WERI-Rb-1 (cell line): Measurements from ENCODE around the gene LCA5.

Source experiments
- DNase-seq: peaks from one replicate; pipeline ENCODE4 v3.0.0-alpha.2; 2020
- H3K27ac ChIP-seq: fragments of 250-450 bp; sonication (Bioruptor Pico); 2 replicates; pipeline ENCODE4 v1.5.1; 2020; ENCODE audit warnings: mild to moderate bottlenecking, moderate library complexity
- H3K27me3 ChIP-seq: fragments of 250-450 bp; sonication (Bioruptor Pico); 2 replicates; pipeline ENCODE4 v1.5.1; 2021; ENCODE audit warnings: mild to moderate bottlenecking, low read depth, moderate library complexity; ENCODE audit not compliant: insufficient read depth, severe bottlenecking
- H3K36me3 ChIP-seq: fragments of 250-450 bp; sonication (Bioruptor Pico); 2 replicates; pipeline ENCODE4 v1.5.1; 2020; ENCODE audit warnings: mild to moderate bottlenecking, moderate library complexity
- H3K4me3 ChIP-seq: 2 replicates; pipeline ENCODE4 v1.5.1; 2011; ENCODE audit warnings: low read depth, mild to moderate bottlenecking, control low read depth, low read length
- H3K9me3 ChIP-seq: fragments of 250-450 bp; sonication (Bioruptor Pico); 2 replicates; pipeline ENCODE4 v1.5.1; 2021; ENCODE audit warnings: mild to moderate bottlenecking, moderate library complexity; ENCODE audit not compliant: severe bottlenecking
- TF ChIP-seq, protein P1 (sequence below): IDR thresholded peaks from 2 replicates; pipeline ENCODE4 v1.5.1; 2011; ENCODE audit warnings: low read depth, mild to moderate bottlenecking, control low read depth, inconsistent platforms, low read length

The LCA5 gene

DNA sequence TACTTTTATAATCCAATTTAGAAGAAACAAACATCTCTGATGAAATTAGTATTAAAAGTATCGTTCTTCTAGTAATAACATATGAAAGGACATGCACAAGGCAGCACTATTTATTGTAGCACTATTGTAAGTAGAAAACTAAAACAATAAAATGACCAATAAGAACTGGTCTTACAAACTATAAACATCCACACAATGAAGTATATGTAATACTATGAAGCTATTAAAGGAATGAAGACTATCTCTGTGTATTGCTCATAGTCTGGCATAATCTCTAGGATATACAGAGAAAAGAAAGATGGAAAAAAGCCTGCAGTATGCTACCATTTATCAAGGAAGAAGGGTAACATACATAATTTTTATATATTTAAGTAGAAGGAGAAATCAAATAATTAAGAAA is 16.7 kb downstream of the LCA5 start:
- no peak for DNase-seq
- Histone ChIP-seq H3K27me3 (no peaks in the 10 kb centered on the region), H3K4me3 (no peak overlapping the region), H3K9me3 (no peaks in the 10 kb centered on the region), H3K27ac (no peak overlapping the region), H3K36me3 (no peaks in the 10 kb centered on the region)
- TF ChIP-seq, protein P1, sequence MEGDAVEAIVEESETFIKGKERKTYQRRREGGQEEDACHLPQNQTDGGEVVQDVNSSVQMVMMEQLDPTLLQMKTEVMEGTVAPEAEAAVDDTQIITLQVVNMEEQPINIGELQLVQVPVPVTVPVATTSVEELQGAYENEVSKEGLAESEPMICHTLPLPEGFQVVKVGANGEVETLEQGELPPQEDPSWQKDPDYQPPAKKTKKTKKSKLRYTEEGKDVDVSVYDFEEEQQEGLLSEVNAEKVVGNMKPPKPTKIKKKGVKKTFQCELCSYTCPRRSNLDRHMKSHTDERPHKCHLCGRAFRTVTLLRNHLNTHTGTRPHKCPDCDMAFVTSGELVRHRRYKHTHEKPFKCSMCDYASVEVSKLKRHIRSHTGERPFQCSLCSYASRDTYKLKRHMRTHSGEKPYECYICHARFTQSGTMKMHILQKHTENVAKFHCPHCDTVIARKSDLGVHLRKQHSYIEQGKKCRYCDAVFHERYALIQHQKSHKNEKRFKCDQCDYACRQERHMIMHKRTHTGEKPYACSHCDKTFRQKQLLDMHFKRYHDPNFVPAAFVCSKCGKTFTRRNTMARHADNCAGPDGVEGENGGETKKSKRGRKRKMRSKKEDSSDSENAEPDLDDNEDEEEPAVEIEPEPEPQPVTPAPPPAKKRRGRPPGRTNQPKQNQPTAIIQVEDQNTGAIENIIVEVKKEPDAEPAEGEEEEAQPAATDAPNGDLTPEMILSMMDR = no peak

DNA sequence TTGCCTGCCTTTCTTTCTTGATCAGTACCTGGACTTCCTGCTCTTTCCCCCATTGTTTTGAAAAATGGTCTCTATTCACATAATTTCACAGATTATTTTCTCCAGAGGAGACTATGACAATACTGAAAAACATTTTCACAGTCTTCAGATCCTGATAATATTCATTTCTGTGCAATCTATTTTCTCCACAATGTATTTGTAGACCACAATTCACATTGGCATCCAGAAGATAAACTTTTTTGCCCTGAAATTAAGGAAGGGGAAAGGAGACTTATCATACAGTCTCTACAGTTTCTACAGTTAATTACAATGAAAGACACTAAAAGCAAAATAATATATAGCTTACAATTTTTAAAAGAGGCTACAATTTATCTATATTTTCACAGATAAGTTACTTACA is 18.4 kb downstream of the LCA5 start:
- Histone ChIP-seq H3K36me3 (no peaks in the 10 kb centered on the region), H3K9me3 (no peaks in the 10 kb centered on the region), H3K27me3 (no peaks in the 10 kb centered on the region), H3K4me3 (no peak overlapping the region), H3K27ac (no peak overlapping the region)
- TF ChIP-seq, protein P1 = no peak
- no peak for DNase-seq

DNA sequence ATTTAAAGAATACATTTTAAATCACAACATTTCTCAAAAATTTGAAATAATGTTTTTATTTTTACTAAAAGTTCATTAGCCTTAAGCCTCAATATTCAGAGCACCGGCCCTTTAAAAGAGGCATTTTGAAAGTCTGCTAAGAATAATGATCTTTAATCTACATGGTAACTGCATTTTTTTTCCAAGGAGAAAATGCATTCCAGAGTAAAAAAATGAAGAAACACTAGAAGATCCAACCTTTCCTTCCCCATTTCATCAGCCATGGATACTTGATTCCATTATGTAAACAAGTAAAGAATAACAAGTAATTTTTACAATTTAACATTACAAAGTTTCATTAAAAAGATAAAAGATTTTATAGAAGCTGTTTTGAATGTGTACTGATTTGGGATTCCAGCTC is 21.8 kb downstream of the LCA5 start:
- Histone ChIP-seq H3K36me3 (no peaks in the 10 kb centered on the region), H3K27me3 (no peaks in the 10 kb centered on the region), H3K9me3 (no peaks in the 10 kb centered on the region), H3K27ac (no peak overlapping the region), H3K4me3 (no peak overlapping the region)
- TF ChIP-seq, protein P1 = no peak
- no peak for DNase-seq

DNA sequence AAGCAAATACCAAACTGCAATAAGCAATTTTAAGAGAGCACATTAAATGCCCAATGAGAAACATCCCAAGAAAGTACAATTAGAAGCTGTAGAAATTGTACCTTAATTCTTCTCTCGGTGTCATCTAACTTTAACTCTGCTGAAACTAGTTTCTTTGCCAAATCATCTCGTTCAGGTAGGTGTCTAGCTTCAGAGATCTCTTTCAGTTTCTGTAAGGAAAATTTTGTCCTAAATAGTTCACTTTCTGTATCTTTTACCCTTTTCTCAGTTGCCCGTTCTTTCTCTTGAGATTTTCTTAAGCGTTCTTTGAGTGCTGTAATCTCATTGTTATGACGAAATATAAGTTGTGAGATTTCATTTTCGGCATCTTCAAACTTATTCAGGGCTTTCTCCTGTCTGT is 24.1 kb downstream of the LCA5 start:
- no peaks in the 10 kb centered on the region for H3K9me3 ChIP-seq
- no peak overlapping the region for H3K27ac ChIP-seq
- no peak for DNase-seq
- H3K36me3 ChIP-seq = no peaks in the 10 kb centered on the region
- H3K4me3 ChIP-seq = no peak overlapping the region
- no peaks in the 10 kb centered on the region for H3K27me3 ChIP-seq
- TF ChIP-seq, protein P1 = no peak

DNA sequence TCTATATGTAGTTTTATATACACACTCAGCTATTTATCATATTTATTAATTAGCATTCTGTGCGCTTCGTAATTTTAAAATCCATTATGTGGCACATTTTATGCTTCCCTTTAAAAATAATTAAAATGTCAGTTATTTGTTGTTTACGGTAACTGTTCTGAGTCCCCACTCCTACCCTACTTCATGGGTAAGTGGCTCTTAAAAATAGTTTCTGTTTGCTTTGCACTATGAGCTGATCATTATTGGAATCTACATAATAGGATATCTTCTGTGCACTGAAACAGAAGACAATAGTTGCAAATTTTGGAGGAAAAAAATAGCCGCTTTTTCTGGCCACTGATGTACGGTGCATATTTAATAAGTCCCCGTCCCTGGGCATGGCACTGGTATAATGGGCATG is 25.2 kb downstream of the LCA5 start:
- no peak for DNase-seq
- TF ChIP-seq, protein P1 = no peak
- Histone ChIP-seq H3K27ac (no peak overlapping the region), H3K27me3 (no peaks in the 10 kb centered on the region), H3K4me3 (no peak overlapping the region), H3K9me3 (no peaks in the 10 kb centered on the region), H3K36me3 (no peaks in the 10 kb centered on the region)

DNA sequence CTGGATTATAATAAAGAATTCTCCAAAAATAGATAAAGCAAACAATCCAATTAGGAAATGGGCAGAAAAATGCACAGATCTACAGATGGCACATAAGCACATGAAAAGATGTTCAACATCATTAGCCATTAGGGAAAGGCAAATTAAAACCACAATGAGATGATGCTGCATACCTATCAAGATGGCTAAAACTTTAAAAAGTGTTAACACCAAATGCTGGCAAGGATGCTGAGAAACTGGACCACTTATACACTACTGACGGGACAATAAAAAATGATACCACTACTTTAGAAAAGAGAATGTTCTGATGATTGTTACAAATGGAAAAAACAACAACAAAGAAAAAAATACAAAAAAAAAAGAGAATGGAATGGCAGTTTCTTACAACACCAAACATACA is 26.5 kb downstream of the LCA5 start:
- TF ChIP-seq, protein P1 = no peak
- no peak overlapping the region for H3K4me3 ChIP-seq
- no peak for DNase-seq
- no peaks in the 10 kb centered on the region for H3K27me3 ChIP-seq
- H3K36me3 ChIP-seq = no peaks in the 10 kb centered on the region
- no peak overlapping the region for H3K27ac ChIP-seq
- H3K9me3 ChIP-seq = no peaks in the 10 kb centered on the region
